ENCODE data around the gene TADA2A. TPM values are rescaled to one million over a fixed set of nuclear protein-coding genes. Genes with fewer than 3 reads are reported as not detected.
"Not testable (repeated sequence)": the region's sequence is repeated elsewhere in the genome, so short reads cannot be mapped to it uniquely, and the experiment has no call there.

TADA2A gene
- total RNA-seq, 4 donors from 2014 or later: 11.5 to 23.7 (median 17.7) TPM

DNA sequence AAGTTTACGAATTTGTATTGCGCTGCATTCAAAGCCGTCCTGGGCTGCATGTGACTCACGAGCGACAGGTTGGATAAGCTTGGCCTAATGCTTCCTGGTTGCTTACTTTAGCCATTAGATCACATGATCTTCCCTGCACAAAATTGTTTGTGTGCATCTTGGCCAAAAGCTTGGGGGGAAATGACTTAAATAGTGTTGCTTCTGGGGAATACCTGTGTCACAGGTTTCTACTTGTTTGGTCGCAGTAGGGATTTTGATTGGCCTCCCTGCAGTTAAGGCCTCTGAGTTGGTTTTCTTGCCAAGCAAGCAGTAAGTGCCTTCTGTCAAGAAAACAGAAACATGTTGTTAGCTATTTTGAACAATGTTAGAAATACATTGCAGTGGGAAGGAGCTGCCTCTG lies 43.4 kb downstream of the TADA2A start:
- H3K9me3 ChIP-seq: no peaks in the 10 kb centered on the region
- DNase-seq (ENCODE audit: extremely low spot score): no peak
- 96% methylated on average over 6 of the region's 6 CpGs for WGBS
- intact Hi-C loops (cut with DNase I): no loop called here
- H3K4me1 ChIP-seq: no peaks in the 10 kb centered on the region
- no peak overlapping the region for H3K4me3 ChIP-seq
- peaks cover 13 to 58% (median 34%) of the 10 kb centered on the region in 4 donors for H3K36me3 ChIP-seq
- no peak for TF ChIP-seq POLR2AphosphoS5 (IDR thresholded peaks at IDR 0.05)
- TF ChIP-seq, protein P1, sequence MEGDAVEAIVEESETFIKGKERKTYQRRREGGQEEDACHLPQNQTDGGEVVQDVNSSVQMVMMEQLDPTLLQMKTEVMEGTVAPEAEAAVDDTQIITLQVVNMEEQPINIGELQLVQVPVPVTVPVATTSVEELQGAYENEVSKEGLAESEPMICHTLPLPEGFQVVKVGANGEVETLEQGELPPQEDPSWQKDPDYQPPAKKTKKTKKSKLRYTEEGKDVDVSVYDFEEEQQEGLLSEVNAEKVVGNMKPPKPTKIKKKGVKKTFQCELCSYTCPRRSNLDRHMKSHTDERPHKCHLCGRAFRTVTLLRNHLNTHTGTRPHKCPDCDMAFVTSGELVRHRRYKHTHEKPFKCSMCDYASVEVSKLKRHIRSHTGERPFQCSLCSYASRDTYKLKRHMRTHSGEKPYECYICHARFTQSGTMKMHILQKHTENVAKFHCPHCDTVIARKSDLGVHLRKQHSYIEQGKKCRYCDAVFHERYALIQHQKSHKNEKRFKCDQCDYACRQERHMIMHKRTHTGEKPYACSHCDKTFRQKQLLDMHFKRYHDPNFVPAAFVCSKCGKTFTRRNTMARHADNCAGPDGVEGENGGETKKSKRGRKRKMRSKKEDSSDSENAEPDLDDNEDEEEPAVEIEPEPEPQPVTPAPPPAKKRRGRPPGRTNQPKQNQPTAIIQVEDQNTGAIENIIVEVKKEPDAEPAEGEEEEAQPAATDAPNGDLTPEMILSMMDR (IDR thresholded peaks at IDR 0.05): no peak
- no peak for TF ChIP-seq POLR2A (IDR thresholded peaks at IDR 0.05; ENCODE audit: low read depth)
- TF ChIP-seq EP300 (IDR thresholded peaks at IDR 0.05): no peak
- H3K27me3 ChIP-seq: no peaks in the 10 kb centered on the region
- H3K27ac ChIP-seq (replicated peaks in 1 of 4): no peak overlapping the region

GRCh38 chr17:37457801-37458200 lies 51.1 kb downstream of the TADA2A start:
- 97% methylated on average over 3 of the region's 3 CpGs for WGBS
- intact Hi-C loops (cut with DNase I); H3K27me3 ChIP-seq; H3K4me1 ChIP-seq; H3K9me3 ChIP-seq; H3K27ac ChIP-seq (replicated peaks in 1 of 4); H3K4me3 ChIP-seq; DNase-seq (ENCODE audit: extremely low spot score): not testable (repeated sequence)
- H3K36me3 ChIP-seq: peaks cover 0 to 42% (median 26%) of the 10 kb centered on the region in 4 donors

- TF ChIP-seq POLR2A (IDR thresholded peaks at IDR 0.05; ENCODE audit: low read depth) (no peak), EP300 (IDR thresholded peaks at IDR 0.05) (no peak), POLR2AphosphoS5 (IDR thresholded peaks at IDR 0.05) (no peak)
- TF ChIP-seq, protein P1 (IDR thresholded peaks at IDR 0.05): no peak
- intact Hi-C loops (cut with DNase I): no loop called here
- H3K9me3 ChIP-seq: no peaks in the 10 kb centered on the region
- DNase-seq (ENCODE audit: extremely low spot score): no peak
- H3K27ac ChIP-seq (replicated peaks in 1 of 4): no peak overlapping the region
- H3K36me3 ChIP-seq: peaks cover 0 to 52% (median 33%) of the 10 kb centered on the region in 4 donors
- no peaks in the 10 kb centered on the region for H3K4me1 ChIP-seq
- 93% methylated on average over 3 of the region's 3 CpGs for WGBS
- no peak overlapping the region for H3K4me3 ChIP-seq
- H3K27me3 ChIP-seq: no peaks in the 10 kb centered on the region
These were observed 52.1 kb downstream of the TADA2A start for GRCh38 chr17:37458805-37459204.

DNA sequence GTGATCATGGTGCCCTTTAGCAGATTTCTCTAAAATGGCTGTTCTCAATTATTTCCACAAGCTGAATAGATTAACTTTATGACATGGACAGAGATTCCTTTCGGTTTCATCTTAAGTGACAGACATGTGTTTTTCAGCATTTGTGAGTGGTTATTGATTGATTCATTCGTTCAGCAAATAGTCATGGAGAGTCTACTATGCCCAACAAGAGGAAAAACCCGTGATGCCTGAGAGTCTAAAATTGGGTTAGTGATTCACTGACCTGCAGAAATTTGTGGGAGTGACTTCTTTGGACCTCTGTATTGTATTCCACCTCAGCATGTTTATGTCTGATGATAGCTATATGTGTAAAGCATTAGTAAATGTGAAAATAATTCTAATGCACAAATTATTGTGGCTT lies 55.0 kb downstream of the TADA2A start:
- Histone ChIP-seq H3K36me3 (peaks cover 10 to 79% (median 46%) of the 10 kb centered on the region in 4 donors), H3K27me3 (no peaks in the 10 kb centered on the region), H3K4me1 (no peaks in the 10 kb centered on the region), H3K9me3 (no peaks in the 10 kb centered on the region), H3K4me3 (no peak overlapping the region), H3K27ac (replicated peaks in 1 of 4) (no peak overlapping the region)
- TF ChIP-seq EP300 (IDR thresholded peaks at IDR 0.05): no peak
- no peak for TF ChIP-seq POLR2A (IDR thresholded peaks at IDR 0.05; ENCODE audit: low read depth)
- TF ChIP-seq, protein P1 (IDR thresholded peaks at IDR 0.05): no peak
- no peak for TF ChIP-seq POLR2AphosphoS5 (IDR thresholded peaks at IDR 0.05)
- no peak for DNase-seq (ENCODE audit: extremely low spot score)
- WGBS: 81% methylated on average over 3 of the region's 3 CpGs
- intact Hi-C loops (cut with DNase I): no loop called here

DNA sequence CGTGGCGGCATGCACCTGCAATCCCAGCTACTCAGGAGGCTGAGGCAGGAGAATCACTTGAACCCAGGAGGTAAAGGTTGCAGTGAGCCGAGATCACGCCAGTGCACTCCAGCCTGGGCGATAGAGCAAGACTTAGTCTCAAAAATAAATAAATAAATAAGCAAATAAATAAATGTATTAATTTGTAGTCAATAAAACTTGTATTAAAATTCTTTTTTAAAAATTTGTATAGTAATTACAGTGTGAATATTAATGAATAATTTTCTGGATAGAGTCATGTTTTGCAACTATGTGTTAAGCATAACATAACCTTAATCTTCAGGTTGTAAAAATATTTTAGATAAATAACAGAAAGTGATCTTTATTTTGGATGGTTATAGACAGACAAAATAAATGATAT lies 55.8 kb downstream of the TADA2A start:
- intact Hi-C loops (cut with DNase I): no loop called here
- TF ChIP-seq POLR2AphosphoS5 (IDR thresholded peaks at IDR 0.05): no peak
- no peak for TF ChIP-seq EP300 (IDR thresholded peaks at IDR 0.05)
- no peak for TF ChIP-seq POLR2A (IDR thresholded peaks at IDR 0.05; ENCODE audit: low read depth)
- TF ChIP-seq, protein P1 (IDR thresholded peaks at IDR 0.05): no peak
- Histone ChIP-seq H3K27ac (replicated peaks in 1 of 4) (no peak overlapping the region), H3K4me1 (no peaks in the 10 kb centered on the region), H3K4me3 (no peak overlapping the region), H3K36me3 (peaks cover 18 to 87% (median 54%) of the 10 kb centered on the region in 4 donors), H3K9me3 (no peaks in the 10 kb centered on the region), H3K27me3 (no peaks in the 10 kb centered on the region)
- DNase-seq (ENCODE audit: extremely low spot score): no peak
- WGBS: 99% methylated on average over 5 of the region's 5 CpGs

Measured in esophagus muscularis mucosa (tissue), 4 donors.